GM23338 (cell line): ENCODE data around the gene NXPE3. TPM values are rescaled to one million over a fixed set of nuclear protein-coding genes. Genes with fewer than 3 reads are reported as not detected.

Experiments
- ATAC-seq: fragments of 200-7000 bp; cut with Tn5 transposase; 3 replicates; pipeline ENCODE4 v1.9.1; 2020
- DNase-seq: peaks from one replicate; pipeline ENCODE4 v3.0.0-alpha.2; 2015; ENCODE audit warnings: low spot score
- H2AFZ ChIP-seq: fragments of 200-600 bp; sonication (generic); 2 replicates; pipeline ENCODE4 v1.8.0; 2016; ENCODE audit warnings: antibody characterized with exemption, mild to moderate bottlenecking, moderate library complexity
- H3F3A ChIP-seq: fragments of 200-600 bp; sonication (generic); replicated peaks from 2 replicates; pipeline ENCODE4 v1.8.0; 2017; ENCODE audit warnings: antibody characterized with exemption, mixed run types, low read depth
- H3K27ac ChIP-seq: fragments of 200-600 bp; sonication (generic); 2 replicates; pipeline ENCODE4 v1.6.1; 2016; ENCODE audit warnings: low read depth
- H3K27me3 ChIP-seq: fragments of 200-600 bp; sonication (generic); 2 replicates; pipeline ENCODE4 v1.8.0; 2016; ENCODE audit warnings: mild to moderate bottlenecking, mixed run types, moderate library complexity; ENCODE audit not compliant: insufficient read depth
- H3K36me3 ChIP-seq: fragments of 200-600 bp; sonication (generic); 2 replicates; pipeline ENCODE4 v1.8.0; 2016; ENCODE audit warnings: mild to moderate bottlenecking; ENCODE audit not compliant: insufficient read depth
- H3K4me1 ChIP-seq: fragments of 200-600 bp; sonication (generic); 2 replicates; pipeline ENCODE4 v1.8.0; 2016; ENCODE audit warnings: mild to moderate bottlenecking, moderate library complexity; ENCODE audit not compliant: insufficient read depth
- H3K4me2 ChIP-seq: fragments of 200-600 bp; sonication (generic); 2 replicates; pipeline ENCODE4 v1.7.1; 2017; ENCODE audit warnings: mixed run types
- H3K4me3 ChIP-seq: fragments of 200-600 bp; sonication (generic); 2 replicates; pipeline ENCODE4 v1.6.1; 2016; ENCODE audit warnings: mixed run types
- H3K79me2 ChIP-seq: fragments of 200-600 bp; sonication (generic); replicated peaks from 2 replicates; pipeline ENCODE4 v1.8.0; 2017; ENCODE audit warnings: mild to moderate bottlenecking; ENCODE audit not compliant: insufficient read depth
- H3K9me2 ChIP-seq: fragments of 200-600 bp; sonication (generic); 2 replicates; pipeline ENCODE4 v1.8.0; 2017; ENCODE audit not compliant: insufficient read depth
- H4K20me1 ChIP-seq: fragments of 200-600 bp; sonication (generic); replicated peaks from 2 replicates; pipeline ENCODE4 v1.8.0; 2017; ENCODE audit warnings: mild to moderate bottlenecking; ENCODE audit not compliant: insufficient read depth
- H3K27ac Mint-ChIP-seq: 2 replicates; pipeline ENCODE4 v1.8.0; 2020; ENCODE audit warnings: inconsistent platforms, mild to moderate bottlenecking, moderate library complexity, mixed read lengths
- H3K27me3 Mint-ChIP-seq: 3 replicates; pipeline ENCODE4 v1.8.0; 2022; ENCODE audit warnings: low read depth, mild to moderate bottlenecking, moderate library complexity, mixed read lengths, inconsistent platforms; ENCODE audit not compliant: insufficient read depth, poor library complexity
- H3K36me3 Mint-ChIP-seq: 3 replicates; pipeline ENCODE4 v1.8.0; 2021; ENCODE audit warnings: low read depth, mild to moderate bottlenecking, inconsistent platforms, moderate library complexity, mixed read lengths
- H3K4me1 Mint-ChIP-seq: 3 replicates; pipeline ENCODE4 v1.8.0; 2020; ENCODE audit warnings: mild to moderate bottlenecking, inconsistent platforms, mixed read lengths
- H3K4me3 Mint-ChIP-seq: 3 replicates; pipeline ENCODE4 v1.8.0; 2021; ENCODE audit warnings: moderate library complexity, mild to moderate bottlenecking, inconsistent platforms, mixed read lengths
- H3K9me3 Mint-ChIP-seq: 3 replicates; pipeline ENCODE4 v1.8.0; 2020; ENCODE audit warnings: moderate library complexity, mild to moderate bottlenecking, inconsistent platforms, mixed read lengths
- CREB1 ChIP-seq: fragments of 250-450 bp; sonication (Bioruptor Pico); IDR thresholded peaks from 2 replicates; pipeline ENCODE4 v1.5.0; 2020; ENCODE audit warnings: low read depth, mild to moderate bottlenecking, moderate library complexity
- CTCF ChIP-seq, 2 experiments: fragments of 200-600 bp in 1 of 2; sonication (generic) in 1 of 2; conservative IDR thresholded peaks; 2 replicates each; pipeline versions ENCODE4 v1.5.1 to v1.6.1; 2016 to 2017; ENCODE audit warnings: antibody characterized with exemption in 2 of 2, low read depth in 2 of 2, mild to moderate bottlenecking in 2 of 2, moderate library complexity in 1 of 2
- ETS1 ChIP-seq: IDR thresholded peaks from 2 replicates; pipeline ENCODE4 v1.6.1; 2016; ENCODE audit warnings: antibody characterized with exemption
- EZH2 ChIP-seq: fragments of 200-600 bp; sonication (generic); IDR thresholded peaks from one replicate; pipeline ENCODE4 v1.8.0; 2017; ENCODE audit warnings: antibody characterized with exemption, mild to moderate bottlenecking, low read depth; ENCODE audit not compliant: unreplicated experiment
- EZH2phosphoT487 ChIP-seq: fragments of 200-600 bp; sonication (generic); IDR thresholded peaks from one replicate; pipeline ENCODE4 v1.8.1; 2018; ENCODE audit warnings: antibody characterized with exemption; ENCODE audit not compliant: unreplicated experiment
- JUNB ChIP-seq: IDR thresholded peaks from one replicate; pipeline ENCODE4 v1.6.1; 2016; ENCODE audit warnings: antibody characterized with exemption; ENCODE audit not compliant: unreplicated experiment
- NANOG ChIP-seq: IDR thresholded peaks from 2 replicates; pipeline ENCODE4 v1.6.1; 2016; ENCODE audit warnings: antibody characterized with exemption, borderline replicate concordance
- POLR2AphosphoS5 ChIP-seq: IDR thresholded peaks from 2 replicates; pipeline ENCODE4 v1.6.1; 2016; ENCODE audit warnings: antibody characterized with exemption, low read depth
- REST ChIP-seq: IDR thresholded peaks from one replicate; pipeline ENCODE4 v1.6.1; 2018; ENCODE audit warnings: antibody characterized with exemption; ENCODE audit not compliant: unreplicated experiment
- STAT1 ChIP-seq: IDR thresholded peaks from one replicate; pipeline ENCODE4 v1.6.1; 2016; ENCODE audit warnings: antibody characterized with exemption; ENCODE audit not compliant: unreplicated experiment
- ZNF114 ChIP-seq: fragments of 250-450 bp; sonication (Bioruptor Pico); IDR thresholded peaks from 2 replicates; pipeline ENCODE4 v1.5.0; 2020; ENCODE audit warnings: mild to moderate bottlenecking, moderate library complexity
- ZNF331 ChIP-seq: fragments of 250-450 bp; sonication (Bioruptor Pico); IDR thresholded peaks from 2 replicates; pipeline ENCODE4 v1.5.0; 2020; ENCODE audit warnings: low read depth, mild to moderate bottlenecking, moderate library complexity
- ZNF462 ChIP-seq: fragments of 250-450 bp; sonication (Bioruptor Pico); IDR thresholded peaks from 2 replicates; pipeline ENCODE4 v1.5.0; 2020; ENCODE audit warnings: mild to moderate bottlenecking, moderate library complexity
- polyA plus RNA-seq: library from polyadenylated mRNA; unstranded; fragments of >200 nt; fragmentation: Nextera tagmentation; extraction: Ambion mirVana; gene quantifications from 2 replicates; pipeline ENCODE4 v1.2.1, GENCODE V29; 2016
- total RNA-seq: library from RNA; depleted of rRNA; stranded (reverse); fragments of >200 nt; shearing (Covaris generic); gene quantifications from 2 replicates; pipeline ENCODE4 v1.2.3, GENCODE V29; 2014

The NXPE3 gene
- total and polyA plus RNA-seq, 2 experiments from 2014 or later, result 13.3 to 20.8 TPM

GRCh38 chr3:101801174-101801573 lies 22.2 kb downstream of the NXPE3 start:
- Mint-ChIP-seq H3K36me3 (peaks cover 47% of the 10 kb centered on the region), H3K9me3 (no peaks in the 10 kb centered on the region), H3K4me3 (no peak overlapping the region), H3K4me1 (peaks cover 8% of the 10 kb centered on the region; the same call in 2 of the 3 replicates), H3K27ac (no peak overlapping the region), H3K27me3 (no peaks in the 10 kb centered on the region)
- Histone ChIP-seq H3K4me1 (0 out of 2 replicates have a peak, but pooled peaks cover 4% of the 10 kb centered on the region), H3K36me3 (peaks cover 5% of the 10 kb centered on the region; the same call in 1 of the 2 replicates), H3K27me3 (no peaks in the 10 kb centered on the region), H3K9me2 (no peaks in the 10 kb centered on the region), H3F3A (no peaks in the 10 kb centered on the region; the same call in 1 of the 2 replicates), H3K79me2 (peaks cover 5% of the 10 kb centered on the region; the same call in 1 of the 2 replicates), H2AFZ (no peak overlapping the region), H3K4me3 (no peak overlapping the region), H4K20me1 (no peaks in the 10 kb centered on the region; the same call in none of the 2 replicates), H3K4me2 (no peak overlapping the region), H3K27ac (no peak overlapping the region)
- ATAC-seq, result no peak
- DNase-seq, result no peak
- TF ChIP-seq ZNF331 (CRISPR knock-in tag) (no peak), POLR2AphosphoS5 (no peak), CTCF (conservative IDR thresholded peaks at IDR 0.05; ENCODE audit: low read depth in 2 of 2) (no peak), STAT1 (no peak), ZNF462 (CRISPR knock-in tag) (no peak), ETS1 (no peak), JUNB (no peak), EZH2phosphoT487 (no peak), EZH2 (no peak), NANOG (no peak), ZNF114 (CRISPR knock-in tag) (no peak), CREB1 (CRISPR knock-in tag) (no peak), REST (no peak)
